ENCODE results near the gene PAX9. TPM values are rescaled to one million over a fixed set of nuclear protein-coding genes. Genes with fewer than 3 reads are reported as not detected.

Gene PAX9
- total RNA-seq, 4 donors from 2014 or later = 0.34 TPM; not detected in 3

GRCh38 chr14:36702474-36702873, 40.8 kb downstream of the PAX9 start:
- TF ChIP-seq CTCF (IDR thresholded peaks at IDR 0.05; ENCODE audit: low read depth) = no peak

DNA sequence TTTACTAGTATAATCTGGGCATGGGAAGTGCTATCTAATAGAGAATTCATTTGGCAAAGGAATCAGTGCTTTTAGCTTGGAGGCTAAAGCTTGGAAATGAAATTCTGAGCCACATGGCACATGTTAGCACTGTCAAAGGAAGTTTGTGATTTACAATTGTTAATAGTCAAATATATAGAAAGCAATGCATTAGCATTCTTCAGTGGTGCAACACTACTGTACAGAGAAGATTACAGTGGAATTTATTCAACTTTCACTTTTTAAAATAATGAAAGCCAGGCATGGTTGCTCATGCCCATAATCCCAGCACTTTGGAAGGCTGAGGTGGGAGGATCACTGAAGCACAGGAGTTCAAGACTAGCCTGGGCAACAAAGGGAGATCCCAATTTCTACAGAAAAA, 45.9 kb downstream of the PAX9 start:
- no peak for TF ChIP-seq CTCF (IDR thresholded peaks at IDR 0.05; ENCODE audit: low read depth)

- TF ChIP-seq CTCF (IDR thresholded peaks at IDR 0.05; ENCODE audit: low read depth) = no peak
Measured at GRCh38 chr14:36713960-36714703, 52.5 kb downstream of the PAX9 start.

- TF ChIP-seq CTCF (IDR thresholded peaks at IDR 0.05; ENCODE audit: low read depth) = no peak
Measured at GRCh38 chr14:36716614-36717184, 55.0 kb downstream of the PAX9 start.

DNA sequence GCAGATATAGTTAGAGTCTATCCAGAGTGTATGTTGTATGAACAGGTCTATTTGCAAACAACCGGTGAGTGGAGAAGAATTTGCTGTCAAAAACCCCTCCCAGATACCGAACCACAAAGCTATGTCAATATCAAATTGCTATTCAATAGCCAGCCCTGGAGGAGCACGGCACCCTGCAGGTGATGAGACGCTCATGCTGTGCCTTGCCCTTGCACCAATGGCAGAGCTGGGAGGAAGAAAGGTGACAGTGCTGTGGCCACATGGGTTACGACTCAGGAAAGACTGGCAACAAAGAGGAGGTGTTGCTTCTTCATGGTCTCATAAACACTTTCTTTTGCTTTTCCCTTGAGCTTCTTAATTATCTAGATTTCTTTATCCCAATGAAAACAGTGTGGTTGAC, 55.7 kb downstream of the PAX9 start:
- no peak for TF ChIP-seq CTCF (IDR thresholded peaks at IDR 0.05; ENCODE audit: low read depth)

- no peak for TF ChIP-seq CTCF (IDR thresholded peaks at IDR 0.05; ENCODE audit: low read depth)
Measured at GRCh38 chr14:36718216-36718615, 56.6 kb downstream of the PAX9 start.

DNA sequence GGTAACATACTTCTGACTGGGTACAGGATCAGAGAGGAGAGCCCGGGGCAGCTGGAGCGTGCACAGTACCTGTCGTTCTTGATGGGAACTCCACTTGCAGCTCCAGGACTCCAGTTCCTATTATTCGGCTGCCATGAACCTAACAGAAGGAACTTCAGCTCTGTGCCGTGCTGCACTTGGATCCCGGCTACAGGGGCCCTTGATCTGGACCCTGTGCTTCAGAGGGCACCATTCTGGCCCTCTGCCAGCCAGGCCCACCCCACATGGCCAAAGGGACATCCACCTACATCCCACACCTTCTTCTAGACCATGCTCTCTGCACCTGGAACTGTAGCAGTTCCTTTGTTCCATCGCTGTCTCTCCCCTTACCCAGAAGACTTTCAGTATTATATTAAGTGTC, 58.2 kb downstream of the PAX9 start:
- no peak for TF ChIP-seq CTCF (IDR thresholded peaks at IDR 0.05; ENCODE audit: low read depth)
